Measurements from ENCODE around the gene CIROP.

The CIROP gene

DNA sequence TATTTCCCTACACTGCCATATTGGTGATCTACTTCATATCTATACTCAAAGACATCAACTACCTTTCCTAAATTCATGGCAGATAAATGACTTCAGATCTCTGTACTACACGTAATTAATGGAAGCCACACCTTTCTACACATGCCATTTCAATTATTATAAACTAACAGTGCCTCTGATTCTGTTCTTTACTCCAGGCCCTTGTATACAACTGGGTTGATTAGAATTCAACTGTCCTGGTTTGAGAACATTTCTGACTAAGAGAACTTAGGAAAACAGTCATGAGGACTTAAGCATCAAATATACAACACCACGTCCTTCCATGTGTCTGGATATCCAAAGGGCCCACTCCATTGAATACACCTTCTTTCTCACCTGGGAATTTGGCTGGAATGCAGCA is 11.7 kb downstream of the CIROP start:
- no peak for DNase-seq

DNA sequence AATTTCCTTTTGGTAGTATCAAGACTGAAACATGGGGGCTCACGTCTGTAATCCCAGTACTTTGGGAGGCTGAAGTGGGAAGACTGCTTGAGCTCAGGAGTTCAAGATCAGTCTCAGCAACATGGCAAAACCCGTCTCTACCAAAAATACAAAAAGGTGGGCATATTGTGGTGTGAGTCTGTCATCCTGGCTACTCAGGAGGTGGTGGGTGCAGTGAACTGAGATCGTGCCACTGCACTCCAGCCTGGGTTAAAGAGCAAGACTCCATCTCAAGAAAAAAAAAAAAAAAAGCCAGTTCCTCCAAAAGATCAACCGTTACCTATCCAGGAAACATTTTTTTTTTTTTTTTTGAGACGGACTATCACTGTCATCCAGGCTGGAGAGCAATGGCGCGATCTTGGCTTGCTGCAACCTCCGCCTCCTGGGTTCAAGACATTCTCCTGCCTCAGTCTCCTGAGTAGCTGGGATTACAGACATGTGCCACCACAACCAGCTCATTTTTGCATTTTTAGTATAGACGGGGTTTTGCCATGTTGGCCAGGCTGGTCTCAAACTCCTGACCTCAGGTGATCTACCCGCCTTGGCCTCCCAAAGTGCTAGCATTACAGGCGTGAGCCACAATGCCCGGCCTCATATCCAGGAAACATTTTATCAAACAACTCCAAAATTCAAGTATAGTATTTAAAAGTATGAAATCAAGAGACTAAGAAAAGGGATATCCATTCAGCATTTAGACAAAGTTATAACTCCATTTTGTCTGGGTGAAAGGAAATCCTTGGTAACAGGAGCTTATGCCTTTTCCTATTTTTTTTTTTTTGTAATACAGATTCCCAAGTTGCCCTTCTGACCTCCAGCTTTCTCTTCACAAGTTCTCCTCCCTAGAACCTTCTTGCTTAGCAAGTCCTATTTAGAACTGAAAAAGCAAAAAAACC is 13.2 kb downstream of the CIROP start:
- no peak for DNase-seq

DNA sequence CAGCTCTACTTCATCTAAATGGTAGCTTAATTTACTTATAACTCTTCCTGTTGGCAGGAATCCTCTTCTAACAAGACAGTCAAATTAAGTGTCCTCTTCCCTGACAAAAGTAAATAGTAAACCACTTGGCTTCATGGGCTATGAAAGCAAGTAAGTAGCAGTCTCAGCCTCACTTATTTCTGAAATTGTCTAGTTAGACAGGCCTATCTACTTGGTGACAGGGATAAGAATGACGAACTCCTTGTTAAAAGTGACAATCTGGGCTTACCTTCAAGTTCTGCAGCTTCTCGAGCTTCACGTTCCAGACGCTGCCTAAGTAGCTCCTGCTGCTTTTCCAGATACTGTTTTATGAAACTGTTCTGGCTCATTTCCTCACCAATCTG is 14.5 kb downstream of the CIROP start:
- DNase-seq: no peak

DNA sequence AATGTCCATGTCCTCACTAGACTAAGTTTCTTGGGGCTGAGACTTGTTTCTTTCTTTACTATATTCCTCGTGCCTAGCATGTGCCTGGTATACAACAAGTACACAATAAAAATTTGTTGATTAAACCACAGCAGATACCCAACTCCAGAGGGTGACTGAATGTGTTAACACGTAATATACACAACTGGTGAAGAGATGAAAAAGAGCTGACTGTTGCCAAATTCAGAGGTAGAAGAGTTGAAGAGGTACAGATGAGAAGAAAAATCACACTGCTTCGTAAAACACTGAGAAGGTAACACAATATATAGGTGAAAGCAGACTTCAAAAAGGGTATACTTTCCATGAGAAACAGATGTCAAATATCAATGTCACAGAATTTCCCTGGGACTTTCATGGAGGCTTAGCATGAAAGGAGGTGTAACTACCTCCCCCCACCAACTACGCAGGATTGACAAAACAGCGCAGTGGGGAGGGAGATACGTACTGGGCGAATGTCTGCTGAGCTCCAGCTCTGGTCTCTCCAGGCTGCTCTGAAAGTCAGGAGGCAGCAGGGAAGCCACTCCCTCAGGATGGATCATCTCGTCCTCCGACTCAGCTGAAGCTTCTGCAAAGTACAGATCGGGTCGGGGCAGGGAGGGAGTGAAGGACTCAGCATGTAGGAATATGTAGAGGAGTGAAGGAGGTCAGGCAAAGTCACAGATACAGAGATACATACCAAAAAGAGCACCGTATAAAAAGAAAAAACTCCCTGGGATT is 15.1 kb downstream of the CIROP start:
- DNase-seq: no peak

DNA sequence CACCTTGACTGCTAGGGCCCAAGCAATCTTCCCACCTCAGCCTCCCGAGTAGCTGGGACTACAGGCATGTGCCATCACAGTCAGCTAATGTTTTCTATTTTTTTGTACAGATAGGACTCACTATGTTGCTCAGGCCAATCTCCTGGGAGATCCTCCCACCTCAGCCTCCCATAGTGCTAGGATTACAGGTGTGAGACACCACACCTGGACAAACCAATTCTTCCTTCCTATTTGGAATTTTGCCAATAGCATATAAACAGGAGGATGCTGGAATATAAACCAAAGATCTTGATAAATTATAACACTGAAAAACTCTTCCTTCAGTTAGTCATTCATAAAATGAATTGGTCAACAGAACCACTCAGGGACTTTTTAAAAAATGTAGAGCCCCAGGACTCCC is 18.2 kb downstream of the CIROP start:
- DNase-seq: no peak

DNA sequence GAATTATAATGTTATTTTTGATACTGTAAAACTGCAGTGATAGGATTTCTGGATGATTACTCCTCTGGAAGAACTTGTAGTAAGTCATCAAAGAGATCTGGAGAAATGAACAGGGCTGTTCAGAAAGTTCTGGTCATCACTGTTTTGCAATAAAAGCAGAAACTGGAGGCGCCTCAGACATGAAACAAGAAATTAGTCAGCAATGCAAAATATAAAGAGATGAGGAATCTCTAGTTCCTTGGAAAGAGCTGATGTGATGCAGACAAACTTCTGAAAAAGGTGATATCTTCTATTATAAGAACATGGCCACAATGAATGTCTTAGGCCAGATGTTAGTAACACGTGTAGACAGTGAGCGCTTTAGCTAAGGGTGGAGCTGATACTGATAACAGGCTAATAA is 19.3 kb downstream of the CIROP start:
- DNase-seq: no peak

DNA sequence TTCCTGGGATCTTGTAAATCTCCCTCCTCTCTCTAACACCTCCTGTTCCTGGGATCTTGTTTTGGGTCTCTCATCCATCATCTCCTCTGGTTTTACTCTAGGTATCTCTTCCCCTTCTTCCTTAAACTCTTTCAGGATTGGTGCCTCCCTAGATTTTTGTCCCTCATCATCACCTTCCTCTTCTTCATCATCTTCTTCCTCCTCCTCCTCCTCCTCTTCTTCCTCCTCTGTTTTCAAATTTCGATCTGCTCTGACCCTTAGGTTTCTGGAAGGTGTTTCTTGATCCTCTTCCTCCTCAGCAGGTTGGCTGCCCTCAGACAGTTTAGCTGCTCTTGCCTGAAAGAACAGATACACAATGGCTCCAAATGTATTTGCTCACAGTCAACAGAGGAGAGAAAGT is 24.3 kb downstream of the CIROP start:
- DNase-seq: no peak

DNA sequence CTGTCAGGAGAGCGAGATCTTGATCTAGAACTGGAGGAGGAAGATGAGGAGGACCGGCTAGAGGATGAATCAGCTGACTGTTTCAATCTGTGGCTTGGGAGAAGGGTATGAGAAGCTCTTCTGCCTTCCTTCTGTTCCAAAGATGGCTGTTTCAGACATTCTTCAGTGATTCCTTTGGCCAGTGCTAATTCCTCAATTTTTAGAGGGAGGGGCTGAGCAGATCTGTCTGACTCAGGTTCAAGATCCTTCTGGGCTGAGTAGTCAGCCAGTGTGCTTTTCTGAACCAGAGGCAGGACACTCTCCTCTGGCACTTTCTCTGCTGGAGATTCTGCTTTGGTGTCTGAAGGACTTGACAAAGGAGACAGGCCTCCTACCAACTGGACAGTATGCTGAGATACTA is 25.1 kb downstream of the CIROP start:
- no peak for DNase-seq

DNA sequence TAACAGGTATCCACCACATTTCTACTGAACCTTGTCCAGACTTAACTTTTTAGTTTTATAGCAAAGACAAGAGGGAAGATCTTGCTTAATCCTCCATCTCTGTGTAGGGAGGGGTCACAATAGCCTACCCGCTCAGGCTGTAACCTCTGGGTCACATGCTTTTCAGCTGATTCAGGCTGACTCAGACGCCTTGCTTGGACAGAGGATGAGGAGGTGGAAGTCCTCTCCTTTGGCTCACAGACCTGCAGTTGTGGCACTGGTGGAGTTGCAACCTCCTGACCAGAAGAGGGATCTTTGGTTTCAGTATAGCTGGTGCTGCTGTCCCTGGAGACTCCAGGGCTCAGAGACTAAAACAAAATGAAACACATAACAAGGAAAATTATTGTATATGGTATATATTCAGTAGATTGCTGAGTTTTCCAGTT is 26.1 kb downstream of the CIROP start:
- no peak for DNase-seq

DNA sequence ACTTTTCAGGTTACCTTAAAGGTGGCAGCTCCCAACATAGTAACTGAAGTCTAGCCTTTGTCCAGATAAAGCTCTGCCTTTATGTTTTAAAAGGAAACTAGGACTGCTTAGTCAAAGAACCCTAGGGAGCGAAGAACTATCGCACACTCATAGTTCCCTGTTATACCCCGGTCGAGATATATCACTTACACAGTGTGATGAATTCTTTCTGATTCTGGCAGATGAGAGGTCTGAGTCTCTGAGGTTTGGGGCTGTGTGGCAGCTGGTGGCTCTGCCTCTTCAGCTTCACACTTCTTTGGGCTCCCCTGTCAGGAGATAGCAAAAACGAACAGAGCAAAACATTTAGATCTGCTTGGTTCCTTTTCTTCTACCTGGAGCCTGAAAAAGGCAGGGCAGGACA is 26.8 kb downstream of the CIROP start:
- no peak for DNase-seq

DNA sequence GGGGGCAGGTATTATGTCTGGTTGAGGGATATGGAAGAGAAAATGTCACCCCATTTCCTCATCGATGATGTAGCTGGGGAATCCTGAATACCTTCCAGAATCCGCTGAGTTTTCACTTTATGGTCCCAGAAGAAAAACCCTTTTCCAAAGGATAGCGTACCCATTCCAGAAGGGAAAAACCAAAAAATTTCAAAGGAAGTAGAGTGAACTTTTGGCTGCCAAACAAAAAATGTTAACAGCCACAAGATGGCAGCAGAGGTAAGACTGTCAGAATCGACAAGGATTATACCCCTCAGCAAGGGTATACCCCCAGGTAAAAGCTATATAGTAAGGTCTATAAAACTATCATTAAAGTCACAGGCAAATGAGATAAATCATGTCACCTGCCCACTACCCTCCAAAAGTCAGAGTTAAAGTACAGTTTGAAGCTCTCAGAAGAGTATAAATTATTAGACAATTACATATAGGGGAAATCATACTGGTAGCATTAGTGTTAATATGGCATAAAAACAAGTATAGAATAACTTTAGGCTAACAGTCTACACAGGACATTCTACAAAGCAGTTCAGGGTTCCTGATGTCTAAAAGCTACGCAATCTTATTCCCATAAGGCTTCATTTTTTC is 27.9 kb downstream of the CIROP start:
- DNase-seq: no peak

DNA sequence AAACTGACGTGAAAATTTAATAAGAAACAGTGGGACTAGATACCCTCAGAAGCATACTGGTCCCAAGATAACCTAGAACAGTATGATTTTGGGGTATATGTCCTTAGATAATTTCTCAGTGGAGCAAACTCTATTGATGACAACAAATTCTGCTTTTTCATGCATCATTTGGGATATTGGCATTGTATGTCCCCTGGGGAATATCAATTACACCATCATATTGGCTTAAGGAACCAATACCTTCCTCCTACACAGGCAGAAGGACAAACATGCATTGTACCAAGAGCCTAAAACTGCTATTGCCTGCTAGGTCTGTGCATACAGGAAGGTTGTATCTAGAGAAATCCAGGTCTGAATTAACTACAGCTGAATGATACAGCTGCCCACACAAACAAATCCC is 29.9 kb downstream of the CIROP start:
- no peak for DNase-seq

DNA sequence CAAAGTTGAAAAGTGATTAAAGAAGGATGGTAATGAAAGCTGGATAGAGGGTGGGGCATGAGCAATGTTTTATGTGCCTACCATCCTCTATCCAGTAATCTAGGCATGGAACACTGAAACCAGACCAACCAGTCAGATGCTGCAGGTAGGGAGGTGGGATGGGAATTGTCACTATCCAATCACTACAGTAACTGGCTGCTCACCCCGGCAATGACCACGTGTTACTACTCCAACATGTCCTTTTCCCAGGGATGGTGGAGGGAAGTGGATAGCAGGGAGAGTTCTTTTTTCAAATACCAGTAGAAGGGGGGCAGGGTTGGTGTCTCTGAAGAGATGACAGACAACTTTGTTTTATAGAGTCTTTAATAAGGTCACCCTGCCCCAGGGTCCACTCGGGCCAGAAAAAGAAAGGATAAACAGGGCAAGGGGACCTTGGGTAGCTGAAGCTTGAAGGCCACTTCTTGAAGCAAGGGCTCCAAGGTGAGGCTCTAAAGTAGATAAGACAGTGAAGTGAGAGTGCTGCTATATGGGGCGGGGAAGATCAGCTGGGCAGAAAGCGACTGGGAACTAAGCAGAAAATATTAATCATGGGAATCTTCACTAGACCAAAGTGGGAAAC is 32.8 kb downstream of the CIROP start:
- DNase-seq: no peak

DNA sequence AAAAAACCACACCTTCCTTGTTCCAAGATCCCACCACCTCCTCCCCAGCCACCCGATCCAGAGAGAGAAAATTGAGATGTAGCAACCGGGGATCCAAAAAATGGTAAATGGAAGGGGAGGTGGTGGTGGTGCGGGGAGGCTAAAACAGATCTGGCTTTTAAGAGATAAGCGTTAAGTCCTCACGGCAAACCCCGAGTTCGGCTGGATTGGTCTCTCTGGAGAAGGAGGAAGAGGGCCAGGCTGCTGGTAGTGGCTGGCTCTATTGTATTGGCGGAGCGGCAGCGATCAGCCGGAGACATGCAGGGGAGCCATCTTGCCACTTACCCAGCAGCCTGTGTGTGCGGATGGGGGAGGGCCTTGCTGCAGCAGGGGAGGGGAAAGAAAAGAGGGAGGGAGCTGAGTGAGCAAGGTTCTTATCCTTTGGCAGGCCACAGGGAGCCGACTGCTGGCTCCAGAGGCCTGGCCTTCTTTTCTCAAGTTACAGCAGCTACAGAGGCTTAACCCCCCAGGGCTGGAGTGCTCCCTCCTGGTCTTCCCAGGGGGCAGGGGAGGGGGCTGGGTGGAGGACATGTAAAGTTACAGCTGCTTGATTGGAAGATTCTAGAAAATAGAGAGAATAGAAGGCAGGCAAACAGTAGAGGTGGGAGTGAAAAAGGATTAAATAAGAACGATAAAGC is 33.4 kb downstream of the CIROP start:
- no peak for DNase-seq

DNA sequence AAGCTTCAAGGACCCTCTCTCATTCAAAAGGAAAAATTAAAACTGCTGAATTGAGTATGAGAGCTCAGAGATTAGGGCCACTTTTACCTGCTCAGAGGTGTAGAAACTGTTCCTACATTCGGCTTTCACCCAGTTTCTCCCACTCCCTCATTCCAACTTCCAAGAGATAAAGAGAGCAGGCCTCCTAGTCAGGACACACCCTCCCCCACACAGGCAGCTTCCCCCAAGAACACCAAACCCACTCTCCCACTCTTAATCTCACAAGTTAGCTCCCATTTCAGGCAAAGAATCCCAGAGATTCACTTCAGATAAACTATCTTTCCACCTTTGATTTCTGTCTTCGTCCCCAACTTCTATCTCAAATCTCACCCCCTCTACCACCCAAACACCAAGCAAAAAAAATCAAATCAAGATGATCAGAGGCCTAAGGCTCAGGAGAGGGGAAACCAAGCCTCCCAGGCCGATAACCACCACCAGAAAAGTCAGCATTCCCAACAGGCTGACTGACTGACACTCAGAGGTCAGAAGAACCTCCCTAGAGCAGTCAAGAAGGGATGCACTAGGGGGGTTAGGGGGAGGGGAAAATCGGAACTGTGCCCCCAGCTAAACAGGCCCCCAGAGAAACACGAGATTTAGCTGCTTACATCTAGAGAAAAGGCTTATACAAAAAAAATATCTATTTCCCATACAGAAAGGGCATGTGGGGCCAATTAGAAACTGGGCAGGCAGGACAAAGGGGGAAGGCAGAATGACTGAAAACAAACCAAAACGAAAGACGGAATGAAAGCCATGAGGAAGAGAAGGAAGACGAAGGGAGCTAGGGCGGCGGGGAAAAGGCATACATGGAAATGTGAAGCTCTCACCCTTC is 34.3 kb downstream of the CIROP start:
- no peak for DNase-seq

DNA sequence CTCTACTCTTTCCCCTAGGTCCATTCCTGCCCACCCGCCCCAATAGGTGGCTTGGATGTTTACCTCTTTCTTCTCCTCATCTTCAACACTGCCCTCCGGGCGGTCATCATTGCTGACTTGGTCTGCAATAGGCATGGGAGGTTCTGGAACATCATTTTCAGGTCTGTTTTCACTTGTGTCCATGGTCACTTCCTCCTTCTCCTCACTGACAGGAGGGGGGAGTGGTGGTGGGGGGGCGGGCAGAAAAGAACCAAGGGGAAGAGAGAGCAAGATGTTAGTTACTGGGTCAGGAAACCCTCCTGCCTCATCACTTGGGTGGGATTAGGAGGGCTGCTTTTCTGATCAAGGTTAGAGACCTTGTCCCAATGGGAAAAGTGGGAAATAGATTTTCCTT is 35.4 kb downstream of the CIROP start:
- no peak for DNase-seq

DNA sequence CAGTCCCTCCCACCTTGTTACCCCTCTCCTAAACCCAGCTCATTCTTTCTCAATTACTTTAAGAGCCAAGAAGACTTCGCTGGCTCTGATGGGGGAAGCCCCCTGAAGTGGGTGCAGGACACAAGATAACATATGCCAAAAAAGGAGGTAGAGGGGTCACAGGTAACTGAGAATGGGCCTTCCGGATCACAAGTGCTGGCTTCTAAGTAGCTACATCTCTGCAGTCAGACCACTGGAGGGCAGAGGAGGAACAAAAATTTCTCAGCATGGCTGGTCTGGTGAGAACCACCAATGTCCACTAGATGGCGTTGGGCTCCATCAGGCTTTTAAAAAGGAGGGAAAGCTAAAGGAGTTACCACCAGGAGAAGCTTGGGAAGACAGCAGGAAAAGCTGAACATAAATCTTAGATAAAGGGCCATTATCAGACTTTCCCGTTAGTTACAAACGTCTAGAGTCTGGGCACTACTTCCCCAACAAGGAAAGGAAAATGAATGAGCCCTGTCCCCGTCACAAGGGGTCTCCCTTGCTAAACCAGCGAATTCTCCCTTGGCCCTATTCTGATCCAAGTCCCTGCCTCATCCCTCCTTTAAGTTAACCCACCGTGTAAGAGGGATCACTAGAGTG is 35.9 kb downstream of the CIROP start:
- no peak for DNase-seq

DNA sequence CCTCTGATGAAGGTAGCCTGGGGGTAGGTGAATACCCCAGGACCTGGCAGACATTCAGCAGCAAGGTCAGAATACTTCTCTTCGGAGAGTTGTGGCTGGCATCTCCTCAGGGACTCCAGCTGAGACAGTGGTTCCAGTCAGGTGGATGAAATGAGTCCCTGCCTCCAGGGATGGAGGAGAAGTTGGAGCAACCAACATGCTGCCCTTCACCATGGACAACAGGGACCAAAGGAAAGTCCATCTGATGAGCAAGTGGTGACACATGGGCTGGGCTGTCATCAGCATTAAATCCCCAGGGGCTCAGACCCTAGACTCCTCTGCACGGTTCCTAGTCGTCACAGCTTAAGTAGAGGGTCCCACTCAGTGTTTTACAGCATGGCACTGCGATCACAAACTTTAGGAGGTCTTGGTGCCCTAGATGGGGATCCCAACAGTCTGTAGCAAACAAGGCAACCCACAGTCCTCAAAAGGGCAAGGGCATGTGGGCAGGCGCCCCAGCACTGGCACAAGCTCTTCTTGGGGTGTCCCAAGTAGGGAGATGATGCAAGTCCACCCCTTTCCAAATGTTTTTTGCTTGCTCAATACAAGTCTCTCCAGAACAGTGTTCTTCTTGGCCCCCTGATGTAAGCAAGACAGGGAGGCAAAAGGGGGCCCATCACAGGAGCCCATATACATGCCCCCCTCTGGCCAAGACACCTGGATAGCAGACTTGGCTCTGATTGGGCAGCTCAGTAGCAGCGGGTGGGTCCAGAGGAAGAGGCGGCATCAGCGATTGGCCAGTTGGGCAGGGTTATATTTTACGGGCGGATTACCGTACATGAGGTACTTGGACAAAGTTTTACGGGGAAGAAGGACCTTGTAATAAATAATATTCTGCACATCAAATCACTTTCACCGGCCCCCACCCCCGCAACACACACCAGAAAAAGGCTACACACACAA is 36.7 kb downstream of the CIROP start:
- DNase-seq: no peak

DNA sequence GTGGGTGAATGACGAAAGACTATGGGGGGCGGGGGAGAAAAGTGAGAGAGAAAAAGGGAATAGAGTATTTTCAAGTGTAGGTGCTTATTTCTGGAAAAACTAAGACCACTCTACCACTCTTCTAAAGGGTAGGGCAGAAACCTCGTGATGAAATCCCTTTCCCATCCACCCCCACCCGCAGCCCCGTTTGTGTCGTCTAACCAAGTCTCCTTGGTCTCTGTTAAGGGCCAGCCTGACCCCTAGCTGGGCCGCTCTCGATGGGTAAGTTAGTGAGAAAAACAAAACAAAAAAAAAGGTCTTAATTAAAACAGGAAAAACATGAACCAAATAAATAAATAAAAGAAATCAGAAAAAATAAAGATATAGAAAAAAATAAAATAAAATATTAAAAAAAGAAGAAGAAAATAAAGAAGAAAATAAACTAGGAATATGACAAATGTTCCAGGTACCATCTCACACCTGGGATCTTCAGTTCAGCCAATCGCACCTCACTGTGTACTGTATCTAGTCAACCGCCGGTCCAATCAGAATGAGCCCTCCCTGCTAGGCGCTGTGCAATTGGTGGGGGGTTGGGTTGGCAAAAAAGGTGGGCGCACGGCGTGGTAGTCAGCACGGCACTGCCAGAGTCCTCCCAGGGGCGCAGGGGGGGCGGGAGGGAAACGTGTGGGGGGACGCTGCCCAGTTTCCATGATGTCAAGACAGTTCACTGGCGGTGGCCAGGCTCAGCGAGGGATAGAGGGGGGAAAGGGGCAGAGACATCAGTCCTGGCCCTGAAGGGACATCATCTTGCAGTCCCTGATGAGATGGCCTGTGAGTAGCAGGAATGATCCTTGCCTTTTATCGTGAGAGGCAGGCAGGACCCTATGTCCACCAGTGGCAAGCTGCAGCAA is 37.7 kb downstream of the CIROP start:
- no peak for DNase-seq
